GM19351 (cell line): ENCODE results near the gene SYTL4.

Experiments used
- ATAC-seq: cut with Tn5 transposase; IDR thresholded peaks from one replicate; pipeline ENCODE4 v1.9.1; 2021; ENCODE audit warnings: mild to moderate bottlenecking, moderate library complexity; ENCODE audit not compliant: unreplicated experiment

SYTL4 gene

GRCh38 chrX:100695991-100696390 lies 35.9 kb downstream of the SYTL4 start:
- no peak for ATAC-seq

GRCh38 chrX:100695302-100695701 lies 36.6 kb downstream of the SYTL4 start:
- no peak for ATAC-seq

GRCh38 chrX:100687546-100687945 lies 44.4 kb downstream of the SYTL4 start:
- peak; percentile 78 for ATAC-seq

GRCh38 chrX:100687128-100687527 lies 44.8 kb downstream of the SYTL4 start:
- peak; percentile 49 for ATAC-seq

- no peak for ATAC-seq
These were observed 46.0 kb downstream of the SYTL4 start for GRCh38 chrX:100685997-100686305.

- ATAC-seq: peak; percentile 77
These were observed 46.5 kb downstream of the SYTL4 start for GRCh38 chrX:100685284-100685996.

- ATAC-seq: no peak
These were observed 49.0 kb downstream of the SYTL4 start for GRCh38 chrX:100682939-100683338.

GRCh38 chrX:100681599-100681998 lies 50.3 kb downstream of the SYTL4 start:
- ATAC-seq: no peak

- ATAC-seq: no peak
These were observed 51.2 kb downstream of the SYTL4 start for GRCh38 chrX:100680756-100681155.

- ATAC-seq: no peak
These were observed 54.2 kb downstream of the SYTL4 start for GRCh38 chrX:100677611-100678181.

GRCh38 chrX:100674705-100675104 lies 57.2 kb downstream of the SYTL4 start:
- ATAC-seq: peak; percentile 54

- no peak for ATAC-seq
These were observed 58.4 kb downstream of the SYTL4 start for GRCh38 chrX:100673397-100673953.

- no peak for ATAC-seq
These were observed 59.0 kb downstream of the SYTL4 start for GRCh38 chrX:100672966-100673365.

GRCh38 chrX:100663642-100664041 lies 68.3 kb downstream of the SYTL4 start:
- no peak for ATAC-seq

GRCh38 chrX:100662796-100663195 lies 69.1 kb downstream of the SYTL4 start:
- ATAC-seq: no peak

GRCh38 chrX:100662170-100662569 lies 69.8 kb downstream of the SYTL4 start:
- ATAC-seq: no peak

GRCh38 chrX:100659431-100660137 lies 72.3 kb downstream of the SYTL4 start:
- ATAC-seq: no peak

- no peak for ATAC-seq
These were observed 73.0 kb downstream of the SYTL4 start for GRCh38 chrX:100658941-100659381.

GRCh38 chrX:100654261-100654660 lies 77.7 kb downstream of the SYTL4 start:
- ATAC-seq: no peak

- no peak for ATAC-seq
These were observed 79.7 kb downstream of the SYTL4 start for GRCh38 chrX:100652266-100652665.

- ATAC-seq: no peak
These were observed 81.1 kb downstream of the SYTL4 start for GRCh38 chrX:100650841-100651240.
